ENCODE results near the gene CCDC146. TPM values are rescaled to one million over a fixed set of nuclear protein-coding genes. Genes with fewer than 3 reads are reported as not detected.

Gene CCDC146
- total and polyA plus RNA-seq, 2 experiments from 2014 or later, result 1.9 to 4.0 TPM

GRCh38 chr7:77282897-77283296 lies 160.5 kb downstream of the CCDC146 start:
- H3K9me3 ChIP-seq (ENCODE audit: low read depth), result no peaks in the 10 kb centered on the region
- no peak overlapping the region for H3K27ac ChIP-seq
- no peaks in the 10 kb centered on the region for H3K36me3 ChIP-seq (replicated peaks; ENCODE audit: insufficient read depth, low read depth)
- H3K9me2 ChIP-seq (replicated peaks; ENCODE audit: insufficient read depth), result no peaks in the 10 kb centered on the region
- no peak overlapping the region for H3K4me2 ChIP-seq
- no peaks in the 10 kb centered on the region for H3K27me3 ChIP-seq
- no peak overlapping the region for H2AFZ ChIP-seq
- no peaks in the 10 kb centered on the region for H4K20me1 ChIP-seq (ENCODE audit: insufficient read depth, poor library complexity, severe bottlenecking)
- 58% methylated on average over 1 of the region's 1 CpG for WGBS (ENCODE audit: low lambda C conversion rate, missing lambda C conversion rate)
- no peak for DNase-seq (ENCODE audit: low spot score)
- no peaks in the 10 kb centered on the region for H3K4me1 ChIP-seq (ENCODE audit: insufficient read depth)
- no peak overlapping the region for H3K4me3 ChIP-seq
- H3K79me2 ChIP-seq, result no peaks in the 10 kb centered on the region
- TF ChIP-seq, protein P1, sequence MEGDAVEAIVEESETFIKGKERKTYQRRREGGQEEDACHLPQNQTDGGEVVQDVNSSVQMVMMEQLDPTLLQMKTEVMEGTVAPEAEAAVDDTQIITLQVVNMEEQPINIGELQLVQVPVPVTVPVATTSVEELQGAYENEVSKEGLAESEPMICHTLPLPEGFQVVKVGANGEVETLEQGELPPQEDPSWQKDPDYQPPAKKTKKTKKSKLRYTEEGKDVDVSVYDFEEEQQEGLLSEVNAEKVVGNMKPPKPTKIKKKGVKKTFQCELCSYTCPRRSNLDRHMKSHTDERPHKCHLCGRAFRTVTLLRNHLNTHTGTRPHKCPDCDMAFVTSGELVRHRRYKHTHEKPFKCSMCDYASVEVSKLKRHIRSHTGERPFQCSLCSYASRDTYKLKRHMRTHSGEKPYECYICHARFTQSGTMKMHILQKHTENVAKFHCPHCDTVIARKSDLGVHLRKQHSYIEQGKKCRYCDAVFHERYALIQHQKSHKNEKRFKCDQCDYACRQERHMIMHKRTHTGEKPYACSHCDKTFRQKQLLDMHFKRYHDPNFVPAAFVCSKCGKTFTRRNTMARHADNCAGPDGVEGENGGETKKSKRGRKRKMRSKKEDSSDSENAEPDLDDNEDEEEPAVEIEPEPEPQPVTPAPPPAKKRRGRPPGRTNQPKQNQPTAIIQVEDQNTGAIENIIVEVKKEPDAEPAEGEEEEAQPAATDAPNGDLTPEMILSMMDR (IDR thresholded peaks at IDR 0.05; ENCODE audit: poor library complexity), result no peak
- no peak for TF ChIP-seq EZH2 (IDR thresholded peaks at IDR 0.05; ENCODE audit: borderline replicate concordance)
- no peak for TF ChIP-seq EZH2phosphoT487 (IDR thresholded peaks at IDR 0.05; ENCODE audit: low read depth, severe bottlenecking, unreplicated experiment)

- H3K9me2 ChIP-seq (replicated peaks; ENCODE audit: insufficient read depth), result no peaks in the 10 kb centered on the region
- no peaks in the 10 kb centered on the region for H3K9me3 ChIP-seq (ENCODE audit: low read depth)
- no peaks in the 10 kb centered on the region for H3K36me3 ChIP-seq (replicated peaks; ENCODE audit: insufficient read depth, low read depth)
- TF ChIP-seq EZH2phosphoT487 (IDR thresholded peaks at IDR 0.05; ENCODE audit: low read depth, severe bottlenecking, unreplicated experiment) (no peak), EZH2 (IDR thresholded peaks at IDR 0.05; ENCODE audit: borderline replicate concordance) (no peak)
- TF ChIP-seq, protein P1 (IDR thresholded peaks at IDR 0.05; ENCODE audit: poor library complexity), result no peak
- H3K4me2 ChIP-seq, result no peak overlapping the region
- H3K4me1 ChIP-seq (ENCODE audit: insufficient read depth), result no peaks in the 10 kb centered on the region
- 93% methylated on average over 4 of the region's 4 CpGs for WGBS (ENCODE audit: low lambda C conversion rate, missing lambda C conversion rate)
- H3K79me2 ChIP-seq, result no peaks in the 10 kb centered on the region
- H3K4me3 ChIP-seq, result no peak overlapping the region
- H3K27me3 ChIP-seq, result no peaks in the 10 kb centered on the region
- no peak overlapping the region for H2AFZ ChIP-seq
- no peak overlapping the region for H3K27ac ChIP-seq
- no peak for DNase-seq (ENCODE audit: low spot score)
- H4K20me1 ChIP-seq (ENCODE audit: insufficient read depth, poor library complexity, severe bottlenecking), result no peaks in the 10 kb centered on the region
These were observed 161.6 kb downstream of the CCDC146 start for GRCh38 chr7:77284005-77284404.

- no peak overlapping the region for H3K4me3 ChIP-seq
- 72% methylated on average over 2 of the region's 2 CpGs for WGBS (ENCODE audit: low lambda C conversion rate, missing lambda C conversion rate)
These were observed 162.2 kb downstream of the CCDC146 start for GRCh38 chr7:77284616-77285015.

More at GRCh38 chr7:77284616-77285015, 162.2 kb downstream of the CCDC146 start:
- no peak for DNase-seq (ENCODE audit: low spot score)
- Histone ChIP-seq H3K27ac (no peak overlapping the region), H2AFZ (no peak overlapping the region), H4K20me1 (ENCODE audit: insufficient read depth, poor library complexity, severe bottlenecking) (no peaks in the 10 kb centered on the region), H3K27me3 (no peaks in the 10 kb centered on the region), H3K36me3 (replicated peaks; ENCODE audit: insufficient read depth, low read depth) (no peaks in the 10 kb centered on the region), H3K9me3 (ENCODE audit: low read depth) (no peaks in the 10 kb centered on the region), H3K79me2 (no peaks in the 10 kb centered on the region), H3K4me2 (no peak overlapping the region), H3K4me1 (ENCODE audit: insufficient read depth) (no peaks in the 10 kb centered on the region), H3K9me2 (replicated peaks; ENCODE audit: insufficient read depth) (no peaks in the 10 kb centered on the region)
- no peak for TF ChIP-seq EZH2 (IDR thresholded peaks at IDR 0.05; ENCODE audit: borderline replicate concordance)
- no peak for TF ChIP-seq EZH2phosphoT487 (IDR thresholded peaks at IDR 0.05; ENCODE audit: low read depth, severe bottlenecking, unreplicated experiment)
- TF ChIP-seq, protein P1 (IDR thresholded peaks at IDR 0.05; ENCODE audit: poor library complexity), result no peak
